HTR-8/SVneo (cell line): ENCODE data around the gene KAT2B.
"Not testable (repeated sequence)": the region's sequence is repeated elsewhere in the genome, so short reads cannot be mapped to it uniquely, and the experiment has no call there.

Source experiments
- DNase-seq: peaks from one replicate; pipeline ENCODE4 v3.0.0; 2011; ENCODE audit warnings: low spot score, mixed read lengths; ENCODE audit not compliant: insufficient read length
- FAIRE-seq: peaks from 2 replicates; lab custom pipeline; 2011; peaks lifted over from hg19 to GRCh38; lab: Jason Lieb, UNC

The KAT2B gene

GRCh38 chr3:20040548-20041196, 426 bp downstream of the KAT2B start:
- DNase-seq (peak; percentile 42), FAIRE-seq (no peak)

- FAIRE-seq (no peak), DNase-seq (peak; percentile 61)
Measured at GRCh38 chr3:20041197-20041780, 1.0 kb downstream of the KAT2B start.

GRCh38 chr3:20042331-20042730, 2.1 kb downstream of the KAT2B start:
- DNase-seq (no peak), FAIRE-seq (no peak)

- no peak for DNase-seq
- no peak for FAIRE-seq
Measured at GRCh38 chr3:20043396-20043795, 3.1 kb downstream of the KAT2B start.

GRCh38 chr3:20043825-20044224, 3.6 kb downstream of the KAT2B start:
- DNase-seq (no peak), FAIRE-seq (no peak)

GRCh38 chr3:20045141-20045540, 4.9 kb downstream of the KAT2B start:
- not testable (repeated sequence) for DNase-seq, FAIRE-seq

- no peak for DNase-seq
- no peak for FAIRE-seq
Measured at GRCh38 chr3:20046556-20046955, 6.3 kb downstream of the KAT2B start.

- no peak for FAIRE-seq
- DNase-seq, result no peak
Measured at GRCh38 chr3:20047341-20047779, 7.1 kb downstream of the KAT2B start.

- DNase-seq, result no peak
- FAIRE-seq, result no peak
Measured at GRCh38 chr3:20047976-20048883, 8.0 kb downstream of the KAT2B start.

GRCh38 chr3:20051123-20051806, 11.0 kb downstream of the KAT2B start:
- DNase-seq, result no peak
- FAIRE-seq, result no peak

- DNase-seq (no peak), FAIRE-seq (no peak)
Measured at GRCh38 chr3:20052851-20053250, 12.6 kb downstream of the KAT2B start.

- FAIRE-seq, result peak; percentile 76
- DNase-seq, result peak; percentile 70
Measured at GRCh38 chr3:20054549-20054987, 14.3 kb downstream of the KAT2B start.

- DNase-seq, result no peak
Measured at GRCh38 chr3:20055020-20055775, 15.0 kb downstream of the KAT2B start.

GRCh38 chr3:20055842-20056241, 15.6 kb downstream of the KAT2B start:
- DNase-seq, result no peak
- no peak for FAIRE-seq

More at GRCh38 chr3:20055020-20055775, 15.0 kb downstream of the KAT2B start:
- no peak for FAIRE-seq

- DNase-seq (peak; percentile 30), FAIRE-seq (peak; percentile 68)
Measured at GRCh38 chr3:20056725-20057611, 16.7 kb downstream of the KAT2B start.

- no peak for DNase-seq
Measured at GRCh38 chr3:20057612-20058180, 17.4 kb downstream of the KAT2B start.

GRCh38 chr3:20059929-20060328, 19.7 kb downstream of the KAT2B start:
- FAIRE-seq, result no peak
- DNase-seq, result no peak

More at GRCh38 chr3:20057612-20058180, 17.4 kb downstream of the KAT2B start:
- no peak for FAIRE-seq

- no peak for DNase-seq
- FAIRE-seq, result no peak
Measured at GRCh38 chr3:20060974-20061685, 20.9 kb downstream of the KAT2B start.
